GM18519 (cell line): ENCODE results near the gene NRN1.

Experiments used
- ATAC-seq: cut with Tn5 transposase; IDR thresholded peaks from one replicate; pipeline ENCODE4 v1.9.1; 2021; ENCODE audit warnings: mild to moderate bottlenecking, moderate library complexity; ENCODE audit not compliant: unreplicated experiment, low FRiP score

The NRN1 gene

GRCh38 chr6:6002848-6003620 is 3.7 kb downstream of the NRN1 start:
- no peak for ATAC-seq

- ATAC-seq, result no peak
Measured at GRCh38 chr6:6002005-6002847, 4.5 kb downstream of the NRN1 start.

DNA sequence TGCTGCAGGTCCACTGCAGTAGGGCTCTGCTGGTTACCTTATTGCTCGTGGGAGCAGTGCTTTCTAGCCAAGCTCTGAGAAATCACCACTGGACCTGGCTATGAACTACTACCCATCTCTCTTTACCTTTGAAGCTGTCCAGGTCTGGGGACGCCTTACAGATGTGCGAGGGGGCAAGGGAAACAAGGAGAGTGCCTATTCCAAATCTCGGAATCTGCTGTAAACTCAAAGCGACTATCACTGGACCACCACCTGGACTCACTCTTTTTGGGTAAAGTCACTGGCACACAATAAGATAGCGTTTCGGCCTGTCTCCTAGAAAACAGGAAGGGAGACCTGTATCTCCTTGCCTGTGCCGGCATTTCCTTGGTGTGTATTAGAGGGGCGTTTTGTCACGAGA is 5.3 kb downstream of the NRN1 start:
- no peak for ATAC-seq

DNA sequence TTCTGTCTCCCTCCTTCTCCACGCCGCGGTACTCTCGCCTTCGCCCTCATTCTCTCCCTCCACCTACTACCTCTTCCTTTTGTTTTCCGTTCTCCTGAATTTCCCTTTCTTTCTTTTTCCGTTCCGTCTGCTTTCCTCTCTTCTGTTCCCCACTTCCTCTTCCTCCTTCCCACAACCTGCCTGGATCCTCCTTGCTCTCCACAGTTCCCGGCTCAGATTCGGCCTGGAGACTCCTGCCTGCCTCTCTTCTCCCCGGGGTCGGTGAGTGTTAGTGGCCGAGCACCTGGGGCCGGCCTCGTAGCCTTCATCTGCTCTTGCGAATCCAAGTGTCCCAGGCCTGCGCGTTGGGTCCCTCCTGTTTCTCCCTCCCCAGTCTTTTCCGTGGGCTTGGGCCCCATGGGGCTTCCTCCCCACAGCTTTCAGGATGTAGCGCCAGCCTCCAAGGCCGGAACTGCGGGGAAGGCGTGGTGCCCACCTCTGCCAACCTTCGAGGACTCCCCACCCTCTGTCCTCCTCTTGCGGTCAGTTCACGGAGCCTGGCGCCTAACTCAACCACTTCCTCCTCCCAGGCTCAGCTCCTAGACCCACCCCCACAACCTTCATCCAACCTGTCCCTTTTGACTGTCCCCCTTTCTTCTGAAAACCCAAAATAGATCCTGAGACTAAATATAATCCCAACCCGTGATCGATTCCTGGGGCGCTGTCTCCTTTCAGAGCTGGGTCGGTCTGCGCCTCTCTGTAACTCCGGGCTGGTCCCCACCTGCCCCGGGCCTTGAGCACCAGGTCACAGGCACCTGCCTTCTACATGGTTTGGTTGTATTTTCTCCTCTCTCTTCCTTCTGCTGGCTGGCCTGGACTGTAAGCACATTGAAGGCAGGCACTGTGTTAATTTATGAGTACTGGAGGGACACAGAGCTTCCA is 6.8 kb downstream of the NRN1 start:
- no peak for ATAC-seq

DNA sequence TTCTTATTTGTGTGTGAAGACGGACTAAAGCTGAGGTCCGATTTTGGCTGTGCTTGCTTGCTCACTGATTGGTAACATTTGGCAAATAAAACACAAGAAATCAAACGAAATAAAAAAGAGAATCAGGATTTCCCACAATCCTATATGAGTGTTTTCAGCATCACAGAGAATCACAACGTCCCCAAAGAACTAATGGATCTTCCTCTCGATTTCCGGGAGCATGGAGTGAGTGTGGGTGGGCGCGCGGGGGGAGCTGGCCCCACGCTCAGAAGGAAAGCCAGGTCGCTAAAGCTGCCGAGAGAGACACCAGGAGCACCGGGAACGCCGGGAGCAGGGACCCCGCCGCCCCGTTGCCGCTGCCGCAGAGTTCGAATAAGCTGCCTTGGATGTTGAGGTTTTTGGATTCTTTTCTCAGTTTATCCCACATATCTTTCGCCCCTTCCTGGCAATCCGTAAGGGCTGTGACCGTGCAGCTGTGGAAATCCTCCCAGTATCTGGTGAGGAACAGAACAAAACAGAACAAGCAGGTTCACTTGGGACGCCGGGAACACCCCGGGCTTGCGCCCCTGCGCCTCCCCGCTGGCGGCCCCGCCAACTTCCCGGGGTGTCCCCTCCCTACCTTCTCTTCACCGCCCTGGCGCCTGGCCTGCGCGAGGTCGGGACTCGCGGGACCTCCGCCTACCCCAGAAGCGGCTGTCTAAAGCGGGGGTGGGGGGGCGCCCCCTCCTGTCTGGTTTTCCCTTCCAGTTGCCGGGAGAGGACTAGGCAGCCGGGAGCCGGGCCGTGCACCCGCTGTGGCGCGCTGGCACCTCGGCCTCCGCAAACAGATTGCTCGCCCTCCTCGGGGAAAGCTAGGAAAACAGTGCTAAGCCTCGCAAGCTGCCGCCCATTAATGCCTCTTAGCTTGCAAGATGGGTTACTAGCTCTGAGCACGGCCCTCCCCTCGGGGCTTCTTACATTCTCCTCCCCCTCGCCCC is 7.7 kb downstream of the NRN1 start:
- no peak for ATAC-seq

DNA sequence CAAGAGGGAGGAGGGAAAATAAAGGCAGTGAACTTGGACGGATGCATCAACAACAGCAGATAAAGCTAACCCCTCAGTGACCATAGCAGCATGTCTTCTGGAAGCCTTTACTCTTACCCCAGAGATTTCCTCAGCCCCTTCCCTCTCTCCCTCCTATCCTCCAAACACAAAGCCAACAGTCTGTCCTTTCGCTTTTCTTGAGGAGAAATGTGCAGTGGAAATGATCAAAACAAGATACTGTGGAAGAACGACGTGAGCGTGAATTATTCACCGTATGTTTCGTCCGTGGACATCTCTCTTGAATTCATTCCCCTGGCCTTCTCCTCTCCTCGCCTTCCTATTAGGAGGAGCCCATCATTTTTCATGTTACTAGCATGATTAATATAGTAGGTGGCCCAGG is 8.5 kb downstream of the NRN1 start:
- ATAC-seq, result no peak

DNA sequence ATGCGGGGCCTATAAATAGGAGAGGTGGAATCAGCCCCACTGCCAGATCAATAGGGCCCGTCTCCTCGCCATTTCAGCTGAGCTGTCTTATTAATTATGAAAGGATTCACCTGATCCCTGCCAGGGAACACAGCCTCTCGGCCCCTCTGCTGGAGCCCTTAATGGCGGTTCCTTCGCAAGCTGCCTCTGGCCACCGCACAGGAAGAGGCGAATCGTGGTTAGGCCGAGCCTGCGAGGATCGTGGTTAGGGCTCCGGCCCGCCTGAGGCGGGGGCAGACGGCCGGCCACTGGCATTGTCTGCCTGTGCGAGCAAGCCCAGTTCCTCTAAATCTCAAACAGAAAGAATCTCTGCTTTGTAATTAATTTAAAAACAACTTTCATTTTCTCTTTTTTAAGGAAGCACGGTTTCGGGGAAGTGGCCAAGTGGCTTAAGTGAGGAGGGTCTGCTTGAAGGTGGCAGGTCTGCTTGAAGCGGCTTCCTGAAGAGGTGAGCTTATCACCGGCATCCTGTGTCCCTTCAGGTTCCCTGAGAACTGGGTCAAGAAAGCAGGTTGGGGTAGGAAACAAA is 9.2 kb downstream of the NRN1 start:
- no peak for ATAC-seq

GRCh38 chr6:5996714-5997419 is 9.9 kb downstream of the NRN1 start:
- ATAC-seq, result no peak

DNA sequence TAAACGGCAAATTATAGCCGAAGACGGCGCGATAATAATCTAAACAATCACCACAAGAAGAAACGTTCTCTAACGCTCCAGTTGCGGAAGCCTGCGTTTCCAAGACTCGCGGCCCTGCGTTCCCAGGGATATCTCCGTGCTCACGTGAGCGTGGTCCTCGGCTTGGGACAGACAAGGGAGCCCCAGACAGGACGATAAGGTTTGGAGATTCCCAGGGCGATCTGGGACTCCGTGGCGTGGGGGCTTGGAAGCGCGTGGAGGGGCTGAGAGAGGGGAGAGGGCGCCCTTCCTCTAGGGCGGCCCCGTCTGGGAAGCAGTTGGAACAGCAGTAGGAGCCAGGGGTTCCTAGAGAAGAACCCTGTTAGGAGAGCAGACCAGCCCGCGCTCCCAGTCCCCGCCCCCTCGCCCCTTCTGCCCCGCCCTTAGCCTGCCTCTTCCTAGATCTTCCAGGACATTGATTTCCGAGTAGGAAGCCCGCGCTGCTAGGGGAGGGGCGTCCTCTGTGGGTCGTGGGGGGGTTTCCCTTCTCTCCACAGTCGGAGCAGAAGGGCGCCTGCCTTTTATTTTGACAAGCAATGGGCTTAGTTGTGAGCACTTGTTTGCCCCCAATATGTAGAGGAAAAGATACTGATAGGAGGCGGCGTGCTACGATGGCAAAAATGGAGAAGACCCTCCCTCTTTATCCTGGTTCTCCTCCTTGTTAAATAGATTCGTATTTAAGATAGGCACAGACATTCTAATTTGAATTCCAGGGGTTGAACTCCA is 10.6 kb downstream of the NRN1 start:
- ATAC-seq, result no peak

DNA sequence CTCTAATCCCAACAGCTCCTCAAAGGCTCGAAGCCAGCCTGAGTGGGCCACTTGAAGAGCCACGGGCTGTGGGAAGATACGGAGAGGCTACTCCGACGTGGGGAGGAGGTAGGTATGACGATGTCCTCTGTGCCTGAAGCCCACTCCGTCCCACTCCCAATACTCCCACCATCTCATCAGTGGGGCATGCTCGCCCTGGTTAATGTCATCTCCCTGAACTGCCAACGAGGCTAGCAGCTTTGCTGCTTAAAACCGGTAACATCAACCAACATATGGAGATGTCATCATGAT is 11.1 kb downstream of the NRN1 start:
- no peak for ATAC-seq

GRCh38 chr6:5994999-5995657 is 11.6 kb downstream of the NRN1 start:
- ATAC-seq, result no peak

DNA sequence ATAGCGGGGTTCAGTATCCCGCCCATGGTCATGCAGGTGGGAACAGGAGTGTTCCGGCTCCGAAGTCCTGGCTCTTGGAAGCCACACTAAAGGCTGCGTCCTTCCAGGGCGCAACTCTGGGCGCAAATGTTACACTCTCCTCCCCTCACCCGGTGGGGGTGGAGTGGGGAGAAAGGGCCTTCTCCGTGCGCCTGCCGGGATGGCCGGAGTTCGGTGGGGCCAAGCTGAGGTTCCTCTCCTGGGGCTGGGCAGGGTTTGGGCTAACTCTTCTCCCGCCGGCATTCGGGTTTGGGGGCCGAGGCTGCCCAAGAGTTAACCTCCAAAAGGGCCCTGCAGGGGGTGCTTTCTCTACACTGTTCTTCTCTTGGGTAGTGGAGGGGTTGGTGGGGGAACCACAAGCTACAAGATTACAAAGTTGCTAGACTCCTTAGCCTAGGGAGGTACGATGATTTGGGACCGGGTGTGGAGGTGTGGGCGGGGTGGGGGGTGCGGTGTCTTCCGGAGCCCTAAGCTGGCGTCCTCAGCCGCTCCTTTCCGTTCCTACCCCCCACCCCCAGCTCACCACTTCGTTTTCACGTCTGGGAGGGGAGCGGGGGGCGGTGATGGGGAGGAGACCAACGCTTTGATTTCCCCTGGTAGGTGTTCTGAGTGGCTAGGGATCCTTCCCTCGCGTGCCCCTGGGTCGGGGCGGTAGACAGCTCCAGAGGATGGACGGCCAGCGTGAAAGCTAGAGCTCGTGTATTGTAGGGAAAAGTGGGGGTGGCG is 12.3 kb downstream of the NRN1 start:
- no peak for ATAC-seq

DNA sequence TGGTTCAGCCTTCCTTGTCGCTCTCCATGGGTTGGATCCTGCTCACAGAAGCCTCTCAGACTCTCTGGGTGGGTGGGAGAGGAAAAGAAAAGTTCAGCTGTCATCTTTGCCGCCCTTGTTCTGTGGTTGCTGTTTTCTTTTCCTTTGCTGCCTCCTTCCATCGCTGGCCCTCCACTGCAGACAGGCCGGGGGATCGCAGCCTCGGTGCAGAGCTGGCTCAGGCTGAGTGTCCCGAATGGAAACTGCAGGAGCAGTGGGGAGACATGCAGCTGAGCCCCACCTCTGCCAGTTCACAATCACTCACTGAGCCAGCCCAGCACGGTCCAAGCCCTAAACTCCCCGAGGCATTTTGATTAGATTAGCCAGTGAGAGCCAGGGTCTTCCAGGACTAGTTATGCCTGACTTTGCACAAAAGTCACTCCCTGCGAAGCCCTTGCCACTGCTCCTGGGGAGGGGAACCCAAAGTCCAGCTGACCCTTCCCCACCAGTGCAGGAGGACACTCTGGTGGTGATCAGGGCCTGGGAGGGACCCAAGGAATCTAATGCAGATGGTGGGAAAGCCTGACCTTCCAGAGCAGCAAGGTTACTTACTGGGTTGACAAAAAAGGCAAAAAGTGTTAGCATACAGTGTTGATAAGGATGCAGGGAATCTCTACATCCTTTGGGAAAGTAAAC is 14.0 kb downstream of the NRN1 start:
- no peak for ATAC-seq

DNA sequence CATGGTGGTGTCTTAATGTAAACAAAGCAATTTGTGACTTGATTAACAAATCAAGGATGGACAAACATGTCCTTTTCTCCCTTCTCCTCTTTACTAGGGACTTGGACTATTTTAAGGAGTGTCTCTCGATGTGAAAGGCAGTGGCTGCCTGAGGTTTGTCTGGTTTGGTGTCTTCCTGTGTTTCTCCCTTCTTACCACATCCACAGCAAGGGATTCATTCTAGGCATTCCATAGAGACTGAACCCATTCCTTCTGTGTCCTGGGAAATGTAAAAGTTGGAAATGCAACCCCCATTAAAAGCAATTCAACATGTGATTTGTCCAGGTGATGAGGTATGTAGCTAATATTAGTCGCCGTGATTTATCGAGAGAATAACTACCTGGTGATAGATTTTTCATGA is 15.9 kb downstream of the NRN1 start:
- no peak for ATAC-seq

- no peak for ATAC-seq
Measured at GRCh38 chr6:5989141-5989723, 17.5 kb downstream of the NRN1 start.

DNA sequence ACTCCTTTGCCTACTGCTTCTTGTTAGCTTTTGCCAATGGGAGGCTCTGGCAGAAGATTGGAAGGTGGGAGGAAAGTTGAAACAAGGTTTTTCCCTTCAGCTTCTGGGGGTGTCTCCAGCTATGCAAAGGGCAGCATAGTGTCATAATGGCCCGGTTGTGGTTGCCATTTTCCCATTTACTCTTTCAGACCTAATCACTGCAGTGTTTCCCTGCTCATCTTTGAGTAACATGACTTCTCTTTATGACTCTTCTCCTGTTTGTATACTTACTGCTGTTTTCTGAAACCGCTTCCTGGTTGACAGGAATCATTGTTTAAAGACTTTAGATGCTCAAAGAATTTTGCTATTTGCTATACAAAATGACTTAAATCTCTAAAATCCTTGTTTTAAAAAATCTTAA is 19.9 kb downstream of the NRN1 start:
- no peak for ATAC-seq
